Heart right ventricle (tissue), 16 donors: ENCODE results near the gene RPS6KA2. TPM values are rescaled to one million over a fixed set of nuclear protein-coding genes. Genes with fewer than 3 reads are reported as not detected.

Source experiments
- ATAC-seq, 8 donors: fragments of 200-7000 bp; cut with Tn5 transposase; one replicate each; pipeline ENCODE4 v1.9.1; 2020; ENCODE audit warnings: mild to moderate bottlenecking in 8 of 8, moderate library complexity in 8 of 8, moderate number of reproducible peaks in 1 of 8
- DNase-seq, 2 donors: peaks; one replicate each; pipeline ENCODE4 v3.0.0-alpha.2; 2020
- H3K27ac ChIP-seq, 10 donors: fragments of 200-600 bp; sonication (generic) in 2 of 10; one replicate each; pipeline versions ENCODE4 v1.5.0 to v1.8.0; 2020 to 2022; ENCODE audit warnings: mild to moderate bottlenecking in 3 of 10
- H3K27me3 ChIP-seq, 7 donors: fragments of 200-600 bp; one replicate each; pipeline ENCODE4 v1.8.0; 2021 to 2022; ENCODE audit warnings: mild to moderate bottlenecking in 2 of 7
- H3K36me3 ChIP-seq, 9 donors: fragments of 200-600 bp; sonication (generic) in 1 of 9; one replicate each; pipeline versions ENCODE4 v1.5.0 to v1.8.0; 2020 to 2022; ENCODE audit warnings: mild to moderate bottlenecking in 2 of 9
- H3K4me1 ChIP-seq, 9 donors: fragments of 200-600 bp; sonication (generic) in 1 of 9; one replicate each; pipeline versions ENCODE4 v1.5.0 to v1.8.0; 2020 to 2022; ENCODE audit warnings: mild to moderate bottlenecking in 4 of 9
- H3K4me3 ChIP-seq, 10 donors: fragments of 200-600 bp; sonication (generic) in 2 of 10; one replicate each; pipeline versions ENCODE4 v1.5.0 to v1.8.0; 2020 to 2022; ENCODE audit warnings: mild to moderate bottlenecking in 7 of 10, moderate library complexity in 2 of 10
- H3K9me3 ChIP-seq, 11 donors: fragments of 200-600 bp in 10 of 11; sonication (generic) in 2 of 11; one replicate each; pipeline versions ENCODE4 v1.5.0 to v1.8.0; 2013 to 2022; ENCODE audit warnings: mild to moderate bottlenecking in 2 of 11, control low read depth in 1 of 11, moderate library complexity in 1 of 11
- CTCF ChIP-seq, 9 donors: fragments of 200-600 bp; sonication (generic) in 2 of 9; IDR thresholded peaks; one replicate each; pipeline versions ENCODE4 v1.5.0 to v1.8.0; 2021 to 2022; ENCODE audit warnings: antibody characterized with exemption in 9 of 9, mild to moderate bottlenecking in 5 of 9, moderate library complexity in 1 of 9
- WGBS, 2 donors: extraction: QIAGEN DNeasy Blood & Tissue Kit; methylation state at CpG; one replicate each; pipeline ENCODE4 v1.1.7; 2013; ENCODE audit warnings: inconsistent platforms in 1 of 2; 5-methylcytosine and 5-hydroxymethylcytosine counted together
- intact Hi-C, 10 donors: fragments of 100-400 bp; cut with DNase I; formaldehyde crosslinking; loops; one replicate each; pipeline versions ENCODE4 v1.11.1 to v1.14.2; 2022
- polyA plus RNA-seq, 2 donors: library from polyadenylated mRNA; stranded (reverse); fragments of 200-250 nt; gene quantifications; one replicate each; pipeline ENCODE4 v1.2.3, GENCODE V29; 2013
- total RNA-seq, 10 donors: library from RNA; stranded (reverse); fragmentation: NEBNext Ultra II Directional in 3 of 10; extraction: Animal tissue kit (Norgen Biotek cat#: 25700) in 3 of 10; gene quantifications; one replicate each; pipeline versions ENCODE4 v1.2.1 to v1.2.4, GENCODE V29; 2021 to 2023
- donor health status: Arrhythmogenic right ventricular cardiomyopathy.
- donor health status: ischemic (EF 13 %, LVEDD 7.1; RV severe dilation, severe dysfunction).
- donor health status: healthy with polysubstance abuse.
- donor health status: DM: no; HTN: yes; CAD: no.
- donor health status: DM: no; HTN: no; CAD: no.
- donor health status: ischemic (EF 25% LVEDD 6.9; RV normal size, moderate dysfunction).
- donor health status: ischemic (EF 25% LVEDD 5.7; RV mildly dilated, moderate dysfunction).
- donor health status: healthy.
- donor health status: DM: yes; HTN: yes; CAD: no.
- donor health status: Ischemic cardiomyopathy.
- donor health status: ischemic (EF 35%, LVEDD 5.7; RV mildly dilated, moderate dysfunction).
- donor health status: nonischemic (EF 11% LVEDD 7.7; RV severe dilation, severe dysfunction).
- donor health status: DM: yes; HTN: yes; CAD: no.
- donor health status: PGD.
- donor health status: ischemic (EF 29% LVEDD 5.4; RV normal size, mild dysfunction).
- donor health status: nonischemic (EF 23%, LVEDD 6.1; RV moderate dilation, normal function).

RPS6KA2 gene
- total and polyA plus RNA-seq, 12 donors, result 20.3 to 91.4 (median 73.7) TPM

GRCh38 chr6:166370489-166370888, 256.6 kb downstream of the RPS6KA2 start:
- H3K27me3 ChIP-seq, result no peaks in the 10 kb centered on the region
- peak overlapping the region in 1 of 10 donors; percentile 56 for H3K27ac ChIP-seq
- ATAC-seq, result no peak
- intact Hi-C loops, result no loop called here
- H3K9me3 ChIP-seq, result no peaks in the 10 kb centered on the region
- H3K36me3 ChIP-seq, result peaks cover 0 to 43% (median 3%) of the 10 kb centered on the region in 9 donors
- no peak for TF ChIP-seq CTCF (IDR thresholded peaks at IDR 0.05)
- H3K4me3 ChIP-seq, result no peak overlapping the region
- WGBS, 2 donors, result 94% methylated on average over 3 of the region's 3 CpGs
- peaks cover 4 to 69% (median 31%) of the 10 kb centered on the region in 9 donors for H3K4me1 ChIP-seq
- no peak for DNase-seq

- no peaks in the 10 kb centered on the region for H3K27me3 ChIP-seq
- 40 to 44% methylated on average over 3 of the region's 3 CpGs for WGBS, 2 donors
- H3K36me3 ChIP-seq, result peaks cover 0 to 49% (median 3%) of the 10 kb centered on the region in 9 donors
- DNase-seq (no peak), ATAC-seq (no peak)
- H3K27ac ChIP-seq, result peak overlapping the region in 2 of 10 donors; percentile 36 to 56
- H3K4me1 ChIP-seq, result peaks cover 6 to 75% (median 32%) of the 10 kb centered on the region in 9 donors
- no peak overlapping the region for H3K4me3 ChIP-seq
- no peak for TF ChIP-seq CTCF (IDR thresholded peaks at IDR 0.05)
- no peaks in the 10 kb centered on the region for H3K9me3 ChIP-seq
- intact Hi-C loops, result no loop called here
Observed at GRCh38 chr6:166369782-166370181, 257.3 kb downstream of the RPS6KA2 start.

GRCh38 chr6:166366921-166367320, 260.1 kb downstream of the RPS6KA2 start:
- Histone ChIP-seq H3K4me1 (peaks cover 6 to 92% (median 56%) of the 10 kb centered on the region in 9 donors), H3K27me3 (no peaks in the 10 kb centered on the region), H3K36me3 (peaks cover 0 to 72% (median 3%) of the 10 kb centered on the region in 9 donors), H3K4me3 (no peak overlapping the region), H3K9me3 (no peaks in the 10 kb centered on the region), H3K27ac (peak overlapping the region in 6 of 10 donors; percentile 0 to 88 (median 84))
- no peak for TF ChIP-seq CTCF (IDR thresholded peaks at IDR 0.05)
- intact Hi-C loops, result no loop called here
- WGBS, 2 donors, result 76 to 87% methylated on average over 3 of the region's 3 CpGs
- ATAC-seq (peak in 2 of 8 donors; percentile 35 to 46), DNase-seq (peak in 1 of 2 donors; percentile 68)

- Histone ChIP-seq H3K27ac (peak overlapping the region in 9 of 10 donors; percentile 41 to 88 (median 71)), H3K36me3 (peaks cover 0 to 72% (median 3%) of the 10 kb centered on the region in 9 donors), H3K4me1 (peaks cover 6 to 90% (median 57%) of the 10 kb centered on the region in 9 donors), H3K9me3 (no peaks in the 10 kb centered on the region), H3K27me3 (no peaks in the 10 kb centered on the region), H3K4me3 (no peak overlapping the region)
- intact Hi-C loops, result loop anchor here in 2 of 10 donors (2.0 kb wide), 2 partner anchors 15 to 17 kb away; partner anchors contain the start of gene MPC1 (in 1 of the 2)
- DNase-seq, result no peak
- no peak for ATAC-seq
- no peak for TF ChIP-seq CTCF (IDR thresholded peaks at IDR 0.05)
- 47 to 64% methylated on average over 6 of the region's 6 CpGs for WGBS, 2 donors
Observed at GRCh38 chr6:166365806-166366205, 261.2 kb downstream of the RPS6KA2 start.
